ENCODE measurements around the gene CDH1. TPM values are rescaled to one million over a fixed set of nuclear protein-coding genes. Genes with fewer than 3 reads are reported as not detected.

Gene CDH1
- total RNA-seq, 4 donors from 2014 or later = 17.9 to 32.9 (median 20.2) TPM

GRCh38 chr16:68756239-68756915 lies 19.3 kb downstream of the CDH1 start:
- H3K9me3 ChIP-seq = no peaks in the 10 kb centered on the region
- no peaks in the 10 kb centered on the region for H3K27me3 ChIP-seq
- no peaks in the 10 kb centered on the region for H3K4me1 ChIP-seq
- TF ChIP-seq, protein P1, sequence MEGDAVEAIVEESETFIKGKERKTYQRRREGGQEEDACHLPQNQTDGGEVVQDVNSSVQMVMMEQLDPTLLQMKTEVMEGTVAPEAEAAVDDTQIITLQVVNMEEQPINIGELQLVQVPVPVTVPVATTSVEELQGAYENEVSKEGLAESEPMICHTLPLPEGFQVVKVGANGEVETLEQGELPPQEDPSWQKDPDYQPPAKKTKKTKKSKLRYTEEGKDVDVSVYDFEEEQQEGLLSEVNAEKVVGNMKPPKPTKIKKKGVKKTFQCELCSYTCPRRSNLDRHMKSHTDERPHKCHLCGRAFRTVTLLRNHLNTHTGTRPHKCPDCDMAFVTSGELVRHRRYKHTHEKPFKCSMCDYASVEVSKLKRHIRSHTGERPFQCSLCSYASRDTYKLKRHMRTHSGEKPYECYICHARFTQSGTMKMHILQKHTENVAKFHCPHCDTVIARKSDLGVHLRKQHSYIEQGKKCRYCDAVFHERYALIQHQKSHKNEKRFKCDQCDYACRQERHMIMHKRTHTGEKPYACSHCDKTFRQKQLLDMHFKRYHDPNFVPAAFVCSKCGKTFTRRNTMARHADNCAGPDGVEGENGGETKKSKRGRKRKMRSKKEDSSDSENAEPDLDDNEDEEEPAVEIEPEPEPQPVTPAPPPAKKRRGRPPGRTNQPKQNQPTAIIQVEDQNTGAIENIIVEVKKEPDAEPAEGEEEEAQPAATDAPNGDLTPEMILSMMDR (IDR thresholded peaks at IDR 0.05) = no peak
- TF ChIP-seq EP300 (IDR thresholded peaks at IDR 0.05) (no peak), POLR2A (IDR thresholded peaks at IDR 0.05) (no peak)
- no peaks in the 10 kb centered on the region for H3K36me3 ChIP-seq
- H3K27ac ChIP-seq = peak overlapping the region in 1 of 4 donors; percentile 20
- WGBS, 2 donors = 73 to 84% methylated on average over 10 of the region's 10 CpGs
- no peak for DNase-seq (ENCODE audit: low spot score in 2 of 2)
- no peak overlapping the region for H3K4me3 ChIP-seq

- TF ChIP-seq, protein P1 (IDR thresholded peaks at IDR 0.05) = no peak
- TF ChIP-seq EP300 (IDR thresholded peaks at IDR 0.05) (no peak), POLR2A (IDR thresholded peaks at IDR 0.05) (no peak)
- Histone ChIP-seq H3K36me3 (no peaks in the 10 kb centered on the region), H3K9me3 (no peaks in the 10 kb centered on the region), H3K4me3 (no peak overlapping the region), H3K27ac (no peak overlapping the region), H3K4me1 (no peaks in the 10 kb centered on the region), H3K27me3 (no peaks in the 10 kb centered on the region)
- DNase-seq (ENCODE audit: low spot score in 2 of 2) = no peak
Observed at GRCh38 chr16:68757625-68757935, 20.5 kb downstream of the CDH1 start.

DNA sequence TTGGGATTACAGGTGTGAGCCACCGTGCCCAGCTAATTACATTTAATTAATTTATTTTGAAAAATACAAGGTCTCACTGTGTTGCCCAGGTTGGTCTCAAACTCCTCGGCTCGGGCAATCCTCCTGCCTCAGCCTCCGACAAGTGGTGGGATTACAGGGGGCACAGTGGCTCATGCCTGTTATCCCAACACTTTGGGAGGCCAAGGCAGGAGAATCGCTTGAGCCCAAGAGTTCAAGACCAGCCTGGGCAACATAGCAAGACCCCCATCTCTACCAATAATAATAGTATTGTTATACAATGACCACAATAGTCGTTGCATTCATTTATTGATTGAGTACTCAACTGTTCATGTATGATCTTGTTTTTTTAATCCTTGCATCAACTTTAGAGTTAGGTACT lies 22.0 kb downstream of the CDH1 start:
- no peak for DNase-seq (ENCODE audit: low spot score in 2 of 2)
- WGBS, 2 donors = 90 to 93% methylated on average over 6 of the region's 6 CpGs
- H3K4me3 ChIP-seq = no peak overlapping the region
- no peaks in the 10 kb centered on the region for H3K27me3 ChIP-seq
- no peaks in the 10 kb centered on the region for H3K4me1 ChIP-seq
- H3K27ac ChIP-seq = no peak overlapping the region
- no peaks in the 10 kb centered on the region for H3K36me3 ChIP-seq
- TF ChIP-seq EP300 (IDR thresholded peaks at IDR 0.05) = no peak
- no peak for TF ChIP-seq POLR2A (IDR thresholded peaks at IDR 0.05)
- TF ChIP-seq, protein P1 (IDR thresholded peaks at IDR 0.05) = no peak
- no peaks in the 10 kb centered on the region for H3K9me3 ChIP-seq

GRCh38 chr16:68760671-68761275 lies 23.7 kb downstream of the CDH1 start:
- peak overlapping the region in 2 of 4 donors; percentile 60 to 65 for H3K27ac ChIP-seq
- no peaks in the 10 kb centered on the region for H3K36me3 ChIP-seq
- TF ChIP-seq EP300 (IDR thresholded peaks at IDR 0.05) (no peak), POLR2A (IDR thresholded peaks at IDR 0.05) (no peak)
- TF ChIP-seq, protein P1 (IDR thresholded peaks at IDR 0.05) = no peak
- 43 to 55% methylated on average over 8 of the region's 8 CpGs for WGBS, 2 donors
- DNase-seq (ENCODE audit: low spot score in 2 of 2) = no peak
- H3K4me3 ChIP-seq = no peak overlapping the region
- H3K9me3 ChIP-seq = no peaks in the 10 kb centered on the region
- no peaks in the 10 kb centered on the region for H3K4me1 ChIP-seq
- H3K27me3 ChIP-seq = no peaks in the 10 kb centered on the region

GRCh38 chr16:68762996-68763756 lies 26.1 kb downstream of the CDH1 start:
- H3K27me3 ChIP-seq = no peaks in the 10 kb centered on the region
- no peaks in the 10 kb centered on the region for H3K9me3 ChIP-seq
- TF ChIP-seq POLR2A (IDR thresholded peaks at IDR 0.05) = no peak
- TF ChIP-seq EP300 (IDR thresholded peaks at IDR 0.05) = no peak
- TF ChIP-seq, protein P1 (IDR thresholded peaks at IDR 0.05) = no peak
- H3K27ac ChIP-seq = peak overlapping the region in 2 of 4 donors; percentile 64 to 65
- H3K36me3 ChIP-seq = no peaks in the 10 kb centered on the region
- WGBS, 2 donors = 29% methylated on average over 6 of the region's 6 CpGs
- no peaks in the 10 kb centered on the region for H3K4me1 ChIP-seq
- no peak for DNase-seq (ENCODE audit: low spot score in 2 of 2)
- H3K4me3 ChIP-seq = no peak overlapping the region

All from tibial nerve (tissue), 4 donors.